GM12872 (cell line): ENCODE results near the gene PPP1R3D.

Experiments
- CTCF ChIP-seq: IDR thresholded peaks from 3 replicates; pipeline ENCODE4 v1.5.1; 2011; ENCODE audit warnings: low read depth, mild to moderate bottlenecking, low read length, moderate library complexity; ENCODE audit not compliant: insufficient read depth

PPP1R3D gene

GRCh38 chr20:59977086-59977485 is 37.0 kb upstream of the PPP1R3D start:
- no peak for TF ChIP-seq CTCF

- no peak for TF ChIP-seq CTCF
These were observed 36.2 kb upstream of the PPP1R3D start for GRCh38 chr20:59976156-59976782.

- no peak for TF ChIP-seq CTCF
These were observed 32.1 kb upstream of the PPP1R3D start for GRCh38 chr20:59972037-59972801.

- no peak for TF ChIP-seq CTCF
These were observed 31.3 kb upstream of the PPP1R3D start for GRCh38 chr20:59971428-59971827.

GRCh38 chr20:59966428-59966827 is 26.3 kb upstream of the PPP1R3D start:
- no peak for TF ChIP-seq CTCF

- no peak for TF ChIP-seq CTCF
These were observed 22.1 kb upstream of the PPP1R3D start for GRCh38 chr20:59962155-59962554.

- no peak for TF ChIP-seq CTCF
These were observed 21.3 kb upstream of the PPP1R3D start for GRCh38 chr20:59961423-59961822.
